GM15510 (cell line): ENCODE measurements around the gene DENND1B.

ENCODE experiments used
- POLR2A ChIP-seq: IDR thresholded peaks from 3 replicates; pipeline ENCODE4 v1.6.1; 2011; ENCODE audit warnings: borderline replicate concordance; ENCODE audit not compliant: insufficient read length; ENCODE audit errors: extremely low read depth

The DENND1B gene

DNA sequence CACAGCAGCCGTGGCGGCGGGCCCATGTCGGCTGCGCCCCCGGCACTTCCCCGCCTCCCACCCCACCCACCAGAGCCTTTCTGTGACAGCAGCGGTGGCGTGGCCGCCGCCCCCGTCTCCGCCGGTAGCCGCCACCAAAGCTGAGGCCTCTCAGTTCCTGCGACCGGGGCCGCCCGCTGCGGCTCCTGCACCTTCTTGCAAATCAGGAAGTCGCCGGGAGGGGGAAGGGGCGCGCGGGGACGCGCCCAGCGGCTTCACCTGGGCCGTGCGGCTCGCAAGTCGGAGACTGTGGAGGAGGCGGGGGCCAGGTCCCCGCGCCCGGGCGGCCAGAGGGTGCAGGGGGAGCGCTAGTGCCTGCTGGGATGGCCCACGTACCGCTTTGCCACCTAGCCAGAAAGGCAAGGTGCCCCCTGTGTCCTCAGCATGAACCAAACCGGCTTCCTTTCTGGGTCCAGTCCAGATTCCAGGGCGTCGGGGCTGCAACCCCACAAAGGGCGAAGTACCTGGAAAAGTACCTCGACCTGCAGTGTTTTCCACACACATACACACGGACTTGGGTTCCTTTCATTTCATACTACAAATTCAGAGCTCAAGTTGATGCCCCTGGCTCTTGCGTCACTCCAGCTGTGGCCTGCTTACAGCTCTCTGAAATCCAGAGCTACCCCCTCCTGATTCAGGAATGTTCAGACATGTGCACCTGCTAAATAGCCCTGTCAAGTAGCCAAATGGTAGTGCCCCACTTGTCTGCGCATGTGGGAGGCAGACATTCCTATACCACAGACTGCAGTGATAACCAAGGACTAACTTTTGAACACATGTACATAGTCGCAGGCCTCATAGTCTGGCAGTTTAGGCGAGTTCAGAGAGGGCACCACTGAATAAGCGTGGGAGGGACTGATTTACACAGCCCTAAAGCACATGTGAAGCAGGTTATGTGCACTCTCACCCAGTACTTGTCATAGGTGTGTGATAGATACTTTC, at the start of gene DENND1B:
Gene DENND1B (minus strand): TSS at position 199 of the 981 bp plus-strand sequence. CDS start 325 bp downstream, outside the sequence.
- peak; percentile 33 for TF ChIP-seq POLR2A

DNA sequence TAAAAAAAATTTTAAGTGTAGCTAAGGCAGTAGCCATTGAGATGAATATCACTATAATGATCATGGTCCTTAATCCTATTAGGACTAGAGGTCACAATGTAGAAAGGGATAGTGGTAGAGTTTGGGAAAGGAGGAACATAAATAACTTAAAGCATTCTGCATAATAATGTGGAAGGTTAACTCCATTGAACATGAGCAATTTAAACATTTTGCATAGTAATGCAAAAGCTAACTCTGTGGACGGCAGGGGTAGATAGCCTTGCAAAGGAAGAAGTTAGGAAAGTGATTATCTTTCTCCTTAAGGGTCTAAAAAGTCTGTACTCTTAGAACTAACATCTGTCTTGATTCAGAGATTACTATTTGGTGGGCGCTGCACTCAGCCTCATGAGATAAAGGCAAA, 39.0 kb upstream of the DENND1B start:
- no peak for TF ChIP-seq POLR2A

DNA sequence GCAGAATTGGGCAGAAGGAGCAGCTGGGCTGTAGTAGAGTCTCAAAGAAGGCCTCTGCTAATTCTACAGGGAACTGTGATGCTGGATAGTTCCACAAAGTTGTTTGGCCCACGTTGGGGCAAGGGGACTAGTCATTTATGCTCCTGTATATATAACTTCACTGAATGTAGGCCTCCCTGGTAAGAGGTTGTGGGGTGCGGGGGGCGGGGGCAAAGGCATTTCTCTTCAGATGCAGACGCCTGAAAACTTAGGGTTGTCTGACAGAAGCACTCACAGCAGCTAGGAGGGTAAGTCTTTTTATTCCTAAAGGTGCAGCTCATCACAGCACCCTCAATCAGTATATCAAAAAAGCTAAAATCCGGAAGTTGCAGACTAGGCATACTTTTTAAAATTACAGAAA, 38.5 kb upstream of the DENND1B start:
- no peak for TF ChIP-seq POLR2A

DNA sequence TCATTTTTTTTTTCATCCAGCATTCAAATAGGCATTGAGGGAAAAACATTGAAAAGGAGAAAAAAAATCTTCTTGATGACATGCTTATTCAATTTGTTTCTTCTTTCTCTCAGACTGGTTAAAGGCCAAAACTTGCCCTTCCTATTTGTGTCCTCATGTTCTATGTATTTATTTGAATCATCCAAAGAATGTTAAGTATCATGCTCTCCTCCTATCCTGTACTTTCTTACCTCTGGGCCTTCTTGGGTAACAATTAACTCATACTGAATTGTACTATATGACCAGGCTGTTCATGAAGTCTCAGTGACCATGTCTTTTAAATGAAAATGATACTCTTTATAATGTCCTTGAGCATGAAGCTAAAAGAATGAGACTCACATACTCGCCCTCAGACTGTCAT, 36.5 kb upstream of the DENND1B start:
- TF ChIP-seq POLR2A: no peak

DNA sequence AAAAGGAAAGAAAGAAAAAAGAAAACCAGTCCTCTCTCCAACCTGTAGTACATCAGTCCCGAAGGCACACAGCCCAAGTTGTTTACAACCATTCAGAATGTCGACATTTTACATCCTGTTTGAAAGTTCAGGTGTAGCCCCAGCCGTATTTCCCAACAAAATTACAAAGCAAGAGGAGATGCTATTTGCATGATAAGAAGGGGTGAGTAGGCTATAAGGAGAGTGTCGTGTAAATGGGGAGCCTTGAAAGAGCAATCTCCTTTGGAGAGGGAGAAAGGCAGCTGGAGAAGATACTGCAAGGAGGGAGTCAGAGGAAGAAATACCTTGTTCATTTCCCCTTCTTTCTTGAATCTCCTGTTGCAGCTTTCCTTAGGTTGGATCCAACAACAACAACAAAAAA, 35.5 kb upstream of the DENND1B start:
- no peak for TF ChIP-seq POLR2A

- no peak for TF ChIP-seq POLR2A
Measured at GRCh38 chr1:197808880-197809279, 33.6 kb upstream of the DENND1B start.

GRCh38 chr1:197807739-197808453, 32.6 kb upstream of the DENND1B start:
- no peak for TF ChIP-seq POLR2A

DNA sequence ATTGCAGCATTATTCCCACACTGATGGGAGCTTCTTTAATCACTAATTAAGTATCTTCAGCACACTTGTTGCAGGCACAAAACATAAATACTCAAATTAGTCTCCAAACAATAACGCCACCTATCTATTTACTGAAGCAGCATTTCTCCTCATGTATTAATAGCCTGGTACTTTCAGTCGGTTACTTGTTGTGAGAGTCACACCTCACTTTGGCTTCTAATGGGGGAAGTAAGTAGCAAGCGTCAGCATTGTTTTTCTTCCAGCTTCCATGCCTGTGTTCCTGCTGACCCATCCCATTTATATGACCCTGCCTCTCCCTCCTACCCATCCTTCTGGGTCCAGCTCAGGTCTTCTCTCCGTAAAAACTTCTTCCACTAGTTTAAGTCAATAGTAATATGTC, 31.9 kb upstream of the DENND1B start:
- TF ChIP-seq POLR2A: no peak

- no peak for TF ChIP-seq POLR2A
Measured at GRCh38 chr1:197806718-197807117, 31.4 kb upstream of the DENND1B start.

GRCh38 chr1:197801684-197802083, 26.4 kb upstream of the DENND1B start:
- no peak for TF ChIP-seq POLR2A

DNA sequence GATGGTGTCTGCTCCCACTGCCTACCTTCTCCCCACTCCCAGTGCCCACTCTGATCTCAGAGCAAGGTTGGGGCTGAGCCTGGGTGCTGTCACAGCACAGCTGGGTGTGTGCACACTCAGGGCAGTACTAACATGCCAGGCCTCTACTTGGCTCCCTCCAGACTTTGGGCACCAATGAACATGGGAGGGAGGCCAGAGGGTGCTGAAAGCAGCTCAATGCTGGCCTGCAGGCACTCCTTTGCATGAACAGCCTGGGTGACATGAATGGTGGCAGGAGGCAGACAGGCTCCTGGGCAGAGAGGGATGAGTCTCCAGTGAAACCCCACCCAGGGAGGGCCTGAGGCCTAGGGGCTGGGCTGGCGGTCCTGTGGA, 25.8 kb upstream of the DENND1B start:
- TF ChIP-seq POLR2A: no peak

GRCh38 chr1:197800379-197801110, 25.3 kb upstream of the DENND1B start:
- TF ChIP-seq POLR2A: no peak

GRCh38 chr1:197799271-197799670, 24.0 kb upstream of the DENND1B start:
- TF ChIP-seq POLR2A: no peak

DNA sequence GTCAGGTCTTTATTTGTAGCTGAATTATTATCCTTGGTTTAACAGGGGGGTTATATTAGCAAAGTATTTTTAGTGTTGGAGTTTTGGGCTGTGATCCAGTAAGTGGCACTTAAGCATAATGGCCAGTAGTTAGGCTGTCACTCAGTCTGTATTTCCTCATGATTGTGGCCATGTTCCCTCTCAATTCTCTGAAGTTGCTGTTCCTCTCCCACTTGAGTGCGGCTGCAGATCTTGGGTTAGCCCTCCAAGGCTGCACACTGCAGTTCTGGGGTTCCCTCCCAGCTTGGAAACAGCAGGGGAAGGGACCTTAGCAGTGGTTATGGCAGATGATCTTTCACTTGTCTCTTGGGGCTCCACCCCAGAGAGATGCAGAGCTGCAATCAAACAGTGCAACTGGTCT, 23.2 kb upstream of the DENND1B start:
- TF ChIP-seq POLR2A: no peak

GRCh38 chr1:197797010-197797409, 21.7 kb upstream of the DENND1B start:
- no peak for TF ChIP-seq POLR2A
